Fibroblast of villous mesenchyme (primary cell): ENCODE measurements around the gene PDE6G. TPM values are rescaled to one million over a fixed set of nuclear protein-coding genes. Genes with fewer than 3 reads are reported as not detected.

Source experiments
- DNase-seq: peaks from one replicate; pipeline ENCODE4 v3.0.0-alpha.2; 2010; ENCODE audit warnings: low read depth
- H3K4me3 ChIP-seq: 2 replicates; pipeline ENCODE4 v1.5.1; 2011; ENCODE audit warnings: low read depth, mild to moderate bottlenecking, low read length
- total RNA-seq: library from RNA; depleted of rRNA; stranded (reverse); fragments of >200 nt; gene quantifications from 2 replicates; pipeline ENCODE4 v1.2.3, GENCODE V29; 2012
- TF ChIP-seq, protein P1 (sequence below): IDR thresholded peaks from 2 replicates; pipeline ENCODE4 v1.5.1; 2012; ENCODE audit warnings: low read depth, mild to moderate bottlenecking, low read length; ENCODE audit not compliant: insufficient read depth

The PDE6G gene
- total RNA-seq, 1 donor, result not detected

DNA sequence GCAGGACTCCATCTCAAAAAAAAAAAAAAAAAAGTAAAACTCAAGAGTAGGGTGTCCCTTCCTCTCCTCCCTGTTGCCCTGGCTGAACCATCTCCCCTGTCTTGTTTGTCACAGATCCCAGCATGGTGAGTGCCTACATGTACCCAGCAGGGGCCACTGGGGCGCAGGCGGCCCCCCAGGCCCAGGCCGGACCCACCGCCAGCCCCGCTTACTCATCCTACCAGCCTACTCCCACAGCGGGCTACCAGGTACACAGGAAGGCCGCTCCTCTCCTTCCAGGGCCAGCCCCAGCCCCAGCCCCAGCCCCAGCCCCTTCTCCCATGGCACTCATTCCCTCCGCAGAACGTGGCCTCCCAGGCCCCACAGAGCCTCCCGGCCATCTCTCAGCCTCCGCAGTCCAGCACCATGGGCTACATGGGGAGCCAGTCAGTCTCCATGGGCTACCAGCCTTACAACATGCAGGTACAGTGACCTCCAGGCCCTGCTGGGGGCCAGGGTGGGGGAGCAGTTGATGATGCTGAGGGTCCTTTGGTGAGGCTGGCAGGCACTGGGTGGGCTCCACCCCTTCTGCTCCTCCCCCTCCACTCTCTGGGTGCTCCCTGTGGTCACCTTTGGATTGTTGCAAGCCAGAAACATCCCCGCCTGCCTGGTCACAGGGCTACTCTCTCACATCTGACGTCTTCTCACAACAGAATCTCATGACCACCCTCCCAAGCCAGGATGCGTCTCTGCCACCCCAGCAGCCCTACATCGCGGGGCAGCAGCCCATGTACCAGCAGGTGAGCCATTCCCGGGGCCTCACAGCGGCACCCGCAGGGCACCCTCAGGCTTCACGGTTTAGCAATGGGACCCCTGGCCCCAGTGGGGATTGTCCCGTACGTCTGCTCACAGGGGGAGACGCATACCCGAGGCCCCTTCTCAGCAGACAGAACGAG lies 44.3 kb upstream of the PDE6G start:
- no peak overlapping the region for H3K4me3 ChIP-seq
- TF ChIP-seq, protein P1, sequence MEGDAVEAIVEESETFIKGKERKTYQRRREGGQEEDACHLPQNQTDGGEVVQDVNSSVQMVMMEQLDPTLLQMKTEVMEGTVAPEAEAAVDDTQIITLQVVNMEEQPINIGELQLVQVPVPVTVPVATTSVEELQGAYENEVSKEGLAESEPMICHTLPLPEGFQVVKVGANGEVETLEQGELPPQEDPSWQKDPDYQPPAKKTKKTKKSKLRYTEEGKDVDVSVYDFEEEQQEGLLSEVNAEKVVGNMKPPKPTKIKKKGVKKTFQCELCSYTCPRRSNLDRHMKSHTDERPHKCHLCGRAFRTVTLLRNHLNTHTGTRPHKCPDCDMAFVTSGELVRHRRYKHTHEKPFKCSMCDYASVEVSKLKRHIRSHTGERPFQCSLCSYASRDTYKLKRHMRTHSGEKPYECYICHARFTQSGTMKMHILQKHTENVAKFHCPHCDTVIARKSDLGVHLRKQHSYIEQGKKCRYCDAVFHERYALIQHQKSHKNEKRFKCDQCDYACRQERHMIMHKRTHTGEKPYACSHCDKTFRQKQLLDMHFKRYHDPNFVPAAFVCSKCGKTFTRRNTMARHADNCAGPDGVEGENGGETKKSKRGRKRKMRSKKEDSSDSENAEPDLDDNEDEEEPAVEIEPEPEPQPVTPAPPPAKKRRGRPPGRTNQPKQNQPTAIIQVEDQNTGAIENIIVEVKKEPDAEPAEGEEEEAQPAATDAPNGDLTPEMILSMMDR, result no peak
- DNase-seq, result no peak

- H3K4me3 ChIP-seq, result no peak overlapping the region
- no peak for DNase-seq
- TF ChIP-seq, protein P1, result no peak
These were observed 41.1 kb upstream of the PDE6G start for GRCh38 chr17:81697261-81698044.

DNA sequence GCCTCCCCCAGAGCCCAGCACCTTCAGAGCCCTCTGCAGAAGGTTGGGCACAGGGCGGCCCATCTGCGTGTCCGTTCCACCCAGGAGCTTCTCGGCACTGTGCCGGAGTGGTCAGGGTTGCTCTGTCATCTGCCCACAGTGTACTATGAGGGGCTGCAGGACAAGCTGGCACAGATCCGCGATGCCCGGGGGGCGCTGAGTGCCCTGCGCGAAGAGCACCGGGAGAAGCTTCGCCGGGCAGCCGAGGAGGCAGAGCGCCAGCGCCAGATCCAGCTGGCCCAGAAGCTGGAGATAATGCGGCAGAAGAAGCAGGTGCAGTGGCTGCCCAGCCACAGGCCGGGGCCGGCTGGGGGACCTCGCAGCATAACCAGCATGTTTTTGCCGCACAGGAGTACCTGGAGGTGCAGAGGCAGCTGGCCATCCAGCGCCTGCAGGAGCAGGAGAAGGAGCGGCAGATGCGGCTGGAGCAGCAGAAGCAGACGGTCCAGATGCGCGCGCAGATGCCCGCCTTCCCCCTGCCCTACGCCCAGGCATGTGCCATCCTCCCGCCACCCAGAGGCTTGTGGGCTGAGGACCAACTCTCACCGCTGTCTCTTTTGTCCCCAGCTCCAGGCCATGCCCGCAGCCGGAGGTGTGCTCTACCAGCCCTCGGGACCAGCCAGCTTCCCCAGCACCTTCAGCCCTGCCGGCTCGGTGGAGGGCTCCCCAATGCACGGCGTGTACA lies 40.0 kb upstream of the PDE6G start:
- DNase-seq, result no peak
- TF ChIP-seq, protein P1, result no peak
- no peak overlapping the region for H3K4me3 ChIP-seq

GRCh38 chr17:81695801-81696200 lies 39.5 kb upstream of the PDE6G start:
- no peak overlapping the region for H3K4me3 ChIP-seq
- no peak for DNase-seq
- TF ChIP-seq, protein P1, result no peak

GRCh38 chr17:81695211-81695610 lies 38.9 kb upstream of the PDE6G start:
- DNase-seq, result no peak
- TF ChIP-seq, protein P1, result no peak
- no peak overlapping the region for H3K4me3 ChIP-seq

- DNase-seq, result no peak
- TF ChIP-seq, protein P1, result no peak
- H3K4me3 ChIP-seq, result no peak overlapping the region
These were observed 38.5 kb upstream of the PDE6G start for GRCh38 chr17:81694810-81695209.
